ENCODE measurements around the gene RBM20. TPM values are rescaled to one million over a fixed set of nuclear protein-coding genes. Genes with fewer than 3 reads are reported as not detected.

Gene RBM20
- total RNA-seq, 1 donor from 2014 or later = 0.27 TPM

DNA sequence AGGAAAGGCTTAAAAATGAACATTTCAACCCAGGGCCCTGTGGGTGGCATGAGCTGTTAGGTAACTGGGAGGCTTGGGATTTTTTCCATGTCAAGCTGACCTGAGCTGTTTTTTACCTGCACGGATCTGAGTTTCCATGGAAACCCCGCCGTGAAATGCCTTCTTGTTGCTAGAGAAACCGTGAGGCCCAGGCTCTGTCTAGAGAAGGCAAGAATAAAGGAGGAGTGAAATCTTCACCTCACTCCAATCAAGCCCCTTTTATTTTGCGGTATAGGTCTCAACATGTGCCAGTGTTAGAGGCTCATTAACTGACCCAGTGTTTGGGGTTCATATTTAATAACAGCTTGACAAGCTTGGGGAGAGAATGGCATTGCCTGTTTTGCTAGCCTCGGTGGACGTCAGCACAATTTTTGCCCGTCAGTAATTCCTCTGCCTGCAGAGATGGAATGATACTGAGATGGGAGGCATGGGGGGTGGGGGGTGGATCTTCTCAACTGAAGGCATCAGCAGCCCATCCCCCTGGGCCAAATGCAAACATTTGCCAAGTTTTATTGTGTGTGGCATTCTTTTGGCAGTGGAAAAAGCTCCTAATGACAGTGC is 178.7 kb downstream of the RBM20 start:
- intact Hi-C loops (cut with micrococcal nuclease) = no loop called here

- intact Hi-C loops (cut with micrococcal nuclease) = no loop called here
Measured at GRCh38 chr10:110824152-110824441, 180.0 kb downstream of the RBM20 start.

- intact Hi-C loops (cut with micrococcal nuclease) = no loop called here
Measured at GRCh38 chr10:110824660-110825059, 180.5 kb downstream of the RBM20 start.

DNA sequence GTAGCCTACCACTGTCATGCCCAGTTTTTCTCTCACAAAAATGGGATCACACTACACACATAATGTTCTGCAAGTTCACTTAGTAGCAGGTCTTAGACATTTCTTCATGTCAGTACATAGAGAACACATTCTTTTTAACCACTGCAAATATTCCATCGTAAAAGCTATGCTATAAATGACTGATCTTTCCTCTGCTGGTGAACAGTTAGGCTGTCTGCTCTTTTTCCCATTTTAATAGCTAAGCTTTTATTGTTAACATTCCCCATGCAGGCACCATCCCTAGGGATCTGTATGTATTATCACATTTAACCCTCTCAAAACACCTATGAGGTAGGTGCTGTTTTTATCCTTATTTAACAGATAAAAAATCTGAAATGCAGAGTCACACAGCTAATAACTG is 181.4 kb downstream of the RBM20 start:
- intact Hi-C loops (cut with micrococcal nuclease) = no loop called here

DNA sequence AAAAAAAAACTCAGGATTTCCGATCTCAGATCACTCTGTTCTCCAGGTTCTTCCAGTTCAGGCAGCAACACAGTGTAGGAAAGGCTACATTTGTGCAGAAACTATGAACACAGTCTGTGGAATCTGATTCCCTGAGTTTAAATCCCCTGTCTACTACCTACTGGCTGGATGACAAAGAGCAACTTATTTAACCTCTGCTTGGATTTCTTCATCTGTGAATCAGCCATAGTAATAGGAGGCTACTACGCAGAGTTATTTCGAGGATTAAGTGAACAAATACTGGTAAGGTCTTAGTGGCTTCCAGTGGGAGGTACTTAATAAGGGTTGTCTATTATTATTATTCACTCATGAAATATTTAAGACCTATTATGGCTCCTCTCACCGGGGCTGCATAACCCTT is 183.3 kb downstream of the RBM20 start:
- intact Hi-C loops (cut with micrococcal nuclease) = no loop called here

GRCh38 chr10:110827875-110828274 is 183.7 kb downstream of the RBM20 start:
- intact Hi-C loops (cut with micrococcal nuclease) = no loop called here

- intact Hi-C loops (cut with micrococcal nuclease) = no loop called here
Measured at GRCh38 chr10:110828525-110828924, 184.4 kb downstream of the RBM20 start.

- intact Hi-C loops (cut with micrococcal nuclease) = loop anchor here (5.0 kb wide), 1 partner anchor 42 kb away; the partner anchor contains the start of gene PDCD4
Measured at GRCh38 chr10:110829721-110830410, 185.7 kb downstream of the RBM20 start.

DNA sequence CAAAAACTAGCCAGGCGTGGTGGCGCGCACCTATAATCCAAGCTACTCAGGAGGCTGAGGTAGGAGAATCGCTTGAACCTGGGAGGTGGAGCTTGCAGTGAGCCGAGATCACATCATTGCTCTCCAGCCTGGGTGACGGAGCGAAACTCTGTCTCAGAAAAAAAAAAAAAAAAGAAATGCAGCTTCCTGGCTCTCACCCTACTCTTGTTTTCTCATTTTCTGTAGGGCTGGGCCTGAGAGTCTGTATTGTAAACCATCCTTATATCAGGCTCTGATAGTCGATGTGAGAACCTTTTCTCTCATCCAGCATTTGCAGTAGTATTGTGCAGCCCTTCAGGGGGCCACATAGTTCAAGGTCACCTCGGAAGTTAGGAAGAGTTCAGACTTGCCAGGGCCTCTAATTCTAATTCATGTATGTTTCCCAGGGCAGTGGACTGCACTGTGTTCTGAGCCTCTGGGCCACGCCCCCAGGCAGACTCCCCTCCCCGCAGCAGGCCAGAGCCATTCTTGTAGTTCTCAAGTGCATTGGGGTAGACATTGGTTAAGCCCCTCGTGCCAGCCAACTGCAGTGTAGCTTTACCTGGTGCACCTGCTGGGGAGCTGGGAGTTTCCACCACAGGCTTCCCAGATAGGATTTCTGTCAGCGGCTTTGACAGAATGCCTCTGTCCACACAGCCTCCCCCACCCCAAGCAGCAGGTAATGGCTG is 189.3 kb downstream of the RBM20 start:
- intact Hi-C loops (cut with micrococcal nuclease) = loop anchor here (2.0 to 5.0 kb wide), 2 partner anchors 31 to 39 kb away; partner anchors contain the start of gene PDCD4

GRCh38 chr10:110833941-110834628 is 189.9 kb downstream of the RBM20 start:
- intact Hi-C loops (cut with micrococcal nuclease) = loop anchor here (2.0 to 5.0 kb wide), 2 partner anchors 31 to 38 kb away; partner anchors contain the start of gene PDCD4

GRCh38 chr10:110834629-110835301 is 190.6 kb downstream of the RBM20 start:
- intact Hi-C loops (cut with micrococcal nuclease) = loop anchor here (5.0 kb wide), 1 partner anchor 38 kb away; the partner anchor contains the start of gene PDCD4

GRCh38 chr10:110835841-110836240 is 191.7 kb downstream of the RBM20 start:
- intact Hi-C loops (cut with micrococcal nuclease) = no loop called here

- intact Hi-C loops (cut with micrococcal nuclease) = no loop called here
Measured at GRCh38 chr10:110836706-110837105, 192.6 kb downstream of the RBM20 start.

DNA sequence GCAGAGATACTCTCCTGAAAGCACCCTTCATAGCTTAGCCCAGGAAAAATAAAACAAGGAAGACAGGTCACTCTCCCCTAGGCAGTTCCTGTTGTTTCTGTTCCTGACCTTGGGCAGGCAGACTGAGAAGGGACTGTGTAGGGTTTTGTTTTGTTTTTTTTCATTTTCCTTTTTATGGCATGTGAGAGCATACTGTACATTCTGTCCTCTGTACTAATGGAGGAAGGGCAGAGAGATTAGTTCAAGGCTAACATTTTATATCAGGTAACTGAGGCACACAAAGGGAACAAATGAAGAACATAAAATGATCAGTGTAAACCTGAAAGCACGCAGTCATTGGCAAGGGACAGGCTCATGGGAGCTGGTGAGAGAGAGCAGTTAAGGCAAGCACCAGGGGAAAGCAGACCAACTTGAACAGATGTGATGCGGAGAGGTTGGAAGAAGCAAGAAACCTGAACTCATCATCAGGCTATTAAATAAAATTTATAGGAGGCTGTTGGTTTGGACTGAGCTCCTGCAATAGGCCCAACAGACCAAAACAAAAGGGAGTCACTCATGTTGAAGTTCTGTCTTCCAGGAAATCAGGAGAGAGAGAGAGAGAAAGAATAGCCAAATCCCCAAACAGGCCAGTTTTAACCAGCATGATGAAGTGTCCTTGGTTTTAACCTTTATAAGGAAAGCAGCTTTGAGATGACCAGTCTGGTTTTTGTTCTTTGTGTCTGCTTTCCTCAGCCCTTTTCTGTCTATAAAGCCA is 193.5 kb downstream of the RBM20 start:
- intact Hi-C loops (cut with micrococcal nuclease) = no loop called here

DNA sequence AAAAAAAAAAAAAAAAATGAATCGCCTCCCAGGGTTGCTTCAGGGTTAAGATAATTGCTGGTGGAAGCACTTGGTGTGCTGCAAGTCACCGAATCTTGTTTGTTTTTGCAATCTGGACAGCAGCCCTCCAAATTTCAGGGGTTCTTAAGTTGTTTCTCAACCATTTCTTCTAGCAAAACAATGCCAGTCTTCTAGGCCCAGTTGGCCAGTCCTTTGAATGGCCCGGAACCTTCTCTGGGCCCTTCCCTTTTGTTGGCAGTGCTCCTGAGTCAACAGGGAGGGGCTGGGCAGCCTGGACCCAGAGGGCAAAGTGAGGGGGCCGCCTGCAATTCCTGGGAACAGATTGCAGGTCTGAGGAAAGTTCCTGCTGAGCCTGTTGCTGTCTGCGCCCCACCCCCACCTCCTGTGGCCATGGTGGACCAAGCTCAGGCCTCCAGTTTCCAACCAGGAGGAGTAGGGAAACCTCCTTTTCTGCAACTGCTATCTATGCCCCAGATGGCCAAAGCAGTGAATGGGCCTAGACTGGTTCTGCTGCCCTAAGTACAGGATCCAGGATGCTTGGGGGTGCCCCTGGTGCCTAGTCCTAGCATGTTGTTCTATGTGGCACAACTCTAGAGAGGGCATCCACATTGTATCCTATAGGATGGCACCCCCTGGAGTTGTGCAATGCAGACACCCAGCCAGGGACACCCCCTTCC is 196.2 kb downstream of the RBM20 start:
- intact Hi-C loops (cut with micrococcal nuclease) = no loop called here

DNA sequence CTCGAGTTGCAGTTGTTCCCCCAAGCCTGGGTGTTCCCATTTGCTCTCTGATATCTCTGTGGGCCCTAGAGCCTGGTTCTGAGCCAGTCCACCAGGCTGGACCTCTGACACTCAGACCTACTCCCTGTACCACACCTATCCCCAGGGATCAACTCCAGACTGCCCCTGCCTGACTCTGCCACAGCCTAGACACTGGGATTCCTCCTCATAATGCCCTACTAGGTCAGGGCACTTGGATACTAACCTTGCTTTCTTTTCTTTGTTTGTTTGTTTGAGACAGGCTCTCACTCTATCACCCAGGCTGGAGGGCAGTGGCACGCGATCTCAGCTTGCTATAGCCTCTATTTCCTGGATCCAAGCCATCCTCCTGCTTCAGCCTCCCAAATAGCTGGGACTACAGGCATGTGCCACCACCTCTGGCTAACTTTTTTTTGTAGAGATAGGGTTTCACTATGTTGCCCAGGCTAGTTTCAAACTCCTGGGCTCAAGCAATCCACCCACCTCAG is 196.8 kb downstream of the RBM20 start:
- intact Hi-C loops (cut with micrococcal nuclease) = no loop called here

DNA sequence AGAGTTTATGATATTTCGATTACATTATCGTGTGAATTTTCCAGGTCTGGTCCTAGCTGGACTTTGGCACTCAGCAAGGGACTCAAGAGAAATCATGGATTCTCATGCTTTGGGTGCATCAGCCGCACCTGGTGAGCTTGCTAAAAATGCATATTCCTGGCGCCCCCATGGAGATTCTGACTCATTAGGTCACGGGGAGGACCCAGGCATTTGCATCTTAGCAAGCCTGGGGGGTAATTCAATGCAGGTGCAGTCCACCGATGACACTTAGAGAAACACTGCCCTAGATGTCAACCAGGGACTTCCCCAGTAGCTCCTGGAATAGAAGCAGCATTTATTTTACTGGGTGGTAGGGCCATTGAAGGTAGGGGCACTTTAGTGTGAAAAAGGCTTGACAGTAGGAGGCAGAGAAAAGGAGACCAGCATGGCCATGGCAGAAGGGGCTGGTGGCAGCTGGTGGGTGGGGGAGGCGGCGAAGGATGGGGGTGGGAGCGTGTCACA is 197.7 kb downstream of the RBM20 start:
- intact Hi-C loops (cut with micrococcal nuclease) = loop anchor here (2.0 kb wide), 1 partner anchor 39 kb away; no protein-coding TSS in a partner anchor

GRCh38 chr10:110842326-110842904 is 198.3 kb downstream of the RBM20 start:
- intact Hi-C loops (cut with micrococcal nuclease) = loop anchor here (2.0 kb wide), 1 partner anchor 40 kb away; no protein-coding TSS in a partner anchor

GRCh38 chr10:110843031-110843430 is 198.9 kb downstream of the RBM20 start:
- intact Hi-C loops (cut with micrococcal nuclease) = loop anchor here (1.0 to 2.0 kb wide), 6 partner anchors 17 to 76 kb away; partner anchors contain the start of genes BBIP1, PDCD4 and SHOC2
